ENCODE measurements around the gene CLDN20.
A peak's percentile ranks its signal among the peaks of the same experiment; 100 is the strongest.
"Not testable (repeated sequence)": the region's sequence is repeated elsewhere in the genome, so short reads cannot be mapped to it uniquely, and the experiment has no call there.

CLDN20 gene, protein sequence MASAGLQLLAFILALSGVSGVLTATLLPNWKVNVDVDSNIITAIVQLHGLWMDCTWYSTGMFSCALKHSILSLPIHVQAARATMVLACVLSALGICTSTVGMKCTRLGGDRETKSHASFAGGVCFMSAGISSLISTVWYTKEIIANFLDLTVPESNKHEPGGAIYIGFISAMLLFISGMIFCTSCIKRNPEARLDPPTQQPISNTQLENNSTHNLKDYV

DNA sequence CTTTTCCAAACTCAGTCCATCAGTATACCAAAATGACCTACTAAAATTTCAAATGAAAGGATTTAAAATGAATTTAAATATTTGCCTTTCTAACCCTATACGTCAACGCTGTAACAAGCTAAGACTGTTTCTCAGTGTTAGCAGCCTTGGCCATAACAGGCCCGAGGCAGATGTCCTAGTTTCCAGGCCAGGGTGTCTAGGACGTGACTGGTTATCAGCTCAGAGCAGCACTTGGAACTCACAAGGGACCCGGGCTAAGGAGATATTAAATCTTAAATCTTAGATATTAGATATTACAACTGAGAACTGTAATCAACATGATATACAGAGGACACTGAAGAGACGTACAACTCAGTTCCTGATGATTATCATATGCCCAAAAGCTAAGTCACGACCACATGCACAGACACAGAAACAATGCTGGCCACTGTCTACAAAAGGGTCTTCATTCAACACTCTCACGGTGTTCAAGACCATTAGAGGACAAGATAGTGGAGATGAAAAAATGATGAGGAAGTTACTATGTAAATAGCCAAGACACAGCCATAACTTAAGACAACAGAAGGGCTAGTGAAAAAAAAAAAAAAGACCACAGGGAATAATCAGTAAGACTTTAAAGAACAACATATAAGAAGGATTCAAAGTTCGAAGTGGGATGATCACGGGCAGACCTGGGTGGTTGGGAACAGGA lies at the start of gene CLDN20:
Gene CLDN20 (plus strand): TSS at position 641 of the 691 bp plus-strand sequence. CDS start 11,707 bp downstream, outside the sequence.
- no peak for DNase-seq (ENCODE audit: low spot score)

- no peak for DNase-seq (ENCODE audit: low spot score)
Observed at GRCh38 chr6:155215906-155216305, 47.9 kb upstream of the CLDN20 start.

- no peak for DNase-seq (ENCODE audit: low spot score)
Observed at GRCh38 chr6:155216312-155217046, 47.3 kb upstream of the CLDN20 start.

- not testable (repeated sequence) for DNase-seq (ENCODE audit: low spot score)
Observed at GRCh38 chr6:155218711-155219110, 45.1 kb upstream of the CLDN20 start.

DNA sequence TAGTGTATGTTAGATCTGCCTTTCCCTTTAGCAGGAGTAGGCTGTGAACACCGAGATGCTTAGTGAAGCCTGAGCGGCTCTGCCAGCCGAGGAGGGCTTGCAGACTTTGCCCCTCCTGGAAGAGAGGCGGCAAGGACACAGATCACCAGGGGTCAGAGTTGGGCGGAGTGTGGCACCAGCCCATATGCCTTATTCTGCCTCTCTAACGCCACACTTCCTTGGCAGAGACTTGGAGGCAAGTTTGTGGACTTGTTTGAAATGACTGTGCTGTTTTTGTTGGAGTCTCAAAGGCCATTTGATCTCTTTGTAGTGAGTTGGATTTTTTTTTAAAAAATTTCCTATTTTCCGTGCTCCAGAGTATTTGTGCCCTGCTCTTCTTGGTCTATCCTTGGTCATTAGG lies 44.5 kb upstream of the CLDN20 start:
- no peak for DNase-seq (ENCODE audit: low spot score)

- no peak for DNase-seq (ENCODE audit: low spot score)
Observed at GRCh38 chr6:155219858-155220301, 43.9 kb upstream of the CLDN20 start.

GRCh38 chr6:155221086-155221485 lies 42.7 kb upstream of the CLDN20 start:
- peak; percentile 5 for DNase-seq (ENCODE audit: low spot score)

- DNase-seq (ENCODE audit: low spot score): no peak
Observed at GRCh38 chr6:155222506-155222905, 41.3 kb upstream of the CLDN20 start.

- peak; percentile 87 for DNase-seq (ENCODE audit: low spot score)
Observed at GRCh38 chr6:155223646-155224451, 40.0 kb upstream of the CLDN20 start.

- DNase-seq (ENCODE audit: low spot score): no peak
Observed at GRCh38 chr6:155224618-155225017, 39.2 kb upstream of the CLDN20 start.

GRCh38 chr6:155227046-155227445 lies 36.8 kb upstream of the CLDN20 start:
- no peak for DNase-seq (ENCODE audit: low spot score)

DNA sequence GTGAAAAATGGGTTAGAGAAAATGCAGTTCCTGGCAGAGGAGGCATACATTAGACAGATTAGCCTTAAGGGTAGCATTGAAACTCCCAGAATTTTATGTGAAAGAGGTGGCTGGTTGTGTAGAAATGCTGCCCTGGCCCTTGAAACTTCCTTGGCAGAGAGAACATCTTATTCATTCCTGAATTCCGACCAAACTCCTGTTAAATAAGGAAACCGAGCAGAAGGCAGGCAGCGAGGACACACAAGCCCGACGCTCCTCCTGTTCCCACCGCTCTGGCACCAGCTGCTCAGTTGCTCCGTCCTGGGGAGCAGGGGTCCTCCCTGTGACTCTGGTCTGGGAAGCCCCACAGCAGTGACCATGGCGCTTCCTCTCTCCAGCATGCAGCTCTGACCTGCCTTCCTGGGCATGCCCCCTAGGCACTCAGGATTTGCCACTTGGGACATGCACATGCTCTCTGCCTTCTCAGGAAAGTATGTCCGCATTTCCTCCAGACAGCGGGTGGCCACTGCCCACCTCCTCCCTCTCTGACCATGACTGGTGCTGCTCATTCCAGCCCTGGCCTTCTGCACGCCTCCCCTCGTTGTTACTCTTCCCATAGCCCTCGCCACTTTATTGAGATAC lies 35.2 kb upstream of the CLDN20 start:
- DNase-seq (ENCODE audit: low spot score): no peak

DNA sequence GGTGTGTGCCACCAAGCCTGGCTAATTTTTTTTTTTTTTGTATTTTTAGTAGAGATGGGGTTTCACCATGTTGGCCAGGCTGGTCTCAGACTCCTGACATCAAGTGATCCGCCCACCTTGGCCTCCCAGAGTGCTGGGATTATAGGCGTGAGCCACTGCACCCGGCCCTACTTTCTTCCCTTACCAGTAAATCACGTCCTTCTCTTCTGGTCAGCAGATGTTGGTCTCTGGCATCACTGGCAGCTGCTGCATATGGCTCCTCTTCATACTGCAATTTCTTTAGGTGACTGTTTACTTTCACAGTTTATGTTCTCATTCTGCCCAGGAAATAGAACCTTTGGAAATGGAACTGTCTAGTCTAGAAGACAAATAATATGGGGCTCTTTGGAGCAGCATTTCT lies 32.8 kb upstream of the CLDN20 start:
- DNase-seq (ENCODE audit: low spot score): not testable (repeated sequence)

- no peak for DNase-seq (ENCODE audit: low spot score)
Observed at GRCh38 chr6:155232848-155233247, 31.0 kb upstream of the CLDN20 start.

GRCh38 chr6:155234167-155234566 lies 29.6 kb upstream of the CLDN20 start:
- DNase-seq (ENCODE audit: low spot score): no peak

- DNase-seq (ENCODE audit: low spot score): no peak
Observed at GRCh38 chr6:155234687-155235086, 29.1 kb upstream of the CLDN20 start.

DNA sequence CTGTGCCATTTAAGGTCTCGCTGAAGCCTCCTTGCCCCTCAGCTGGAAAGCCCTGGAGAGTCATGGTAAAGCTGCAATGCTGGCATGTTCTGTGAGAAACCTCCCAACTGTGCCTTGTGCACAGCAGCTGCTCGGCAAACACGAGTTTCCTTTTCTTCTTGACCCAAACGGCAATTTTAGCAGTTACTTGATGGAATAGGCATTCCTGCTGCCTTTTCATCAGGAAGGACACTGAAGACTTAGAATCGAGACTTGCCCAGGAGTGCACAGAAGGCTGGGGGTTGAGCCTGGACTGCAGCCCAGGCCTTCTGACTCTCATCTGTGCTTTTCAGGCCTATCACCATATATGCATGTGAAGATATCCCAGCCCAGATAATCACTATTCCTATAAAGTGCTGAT lies 28.7 kb upstream of the CLDN20 start:
- DNase-seq (ENCODE audit: low spot score): no peak

DNA sequence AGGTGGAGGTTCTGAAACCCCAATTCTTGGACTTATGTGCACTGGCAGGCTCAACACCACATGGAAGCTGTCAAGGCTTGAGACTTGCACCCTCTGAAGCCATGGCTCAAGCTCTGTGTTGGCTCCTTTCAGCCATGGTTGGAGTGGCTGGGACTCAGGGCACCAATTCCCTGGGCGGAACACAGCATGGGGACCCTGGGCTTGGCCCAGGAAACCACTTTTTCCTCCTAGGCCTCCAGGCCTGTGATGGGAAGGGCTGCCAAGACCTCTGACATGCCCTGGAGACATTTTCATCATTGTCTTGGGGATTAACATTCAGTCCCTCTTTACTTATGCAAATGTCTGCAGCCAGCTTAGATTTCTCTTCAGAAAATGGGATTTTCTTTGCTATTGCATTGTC lies 26.2 kb upstream of the CLDN20 start:
- DNase-seq (ENCODE audit: low spot score): no peak

GRCh38 chr6:155240905-155241600 lies 22.8 kb upstream of the CLDN20 start:
- no peak for DNase-seq (ENCODE audit: low spot score)

DNA sequence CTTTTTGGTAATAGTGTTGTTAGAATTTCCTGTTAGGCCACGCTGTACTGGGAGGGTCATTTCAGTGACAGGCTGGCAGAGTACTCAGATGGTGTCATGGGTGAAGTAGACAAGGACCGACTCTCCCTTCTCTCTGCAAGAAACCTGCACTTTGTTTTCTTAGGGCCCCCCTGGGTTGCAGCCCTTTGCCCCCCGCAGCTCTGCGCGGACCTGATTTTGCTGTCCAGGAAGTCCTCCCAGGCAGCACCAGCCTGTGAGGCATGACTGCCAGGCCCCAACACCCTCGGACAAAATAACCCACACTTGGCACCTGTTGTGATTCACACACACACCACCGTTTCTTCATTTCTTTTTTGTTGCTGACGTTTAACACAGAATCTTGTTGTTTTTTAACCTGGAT lies 21.8 kb upstream of the CLDN20 start:
- DNase-seq (ENCODE audit: low spot score): no peak

DNA sequence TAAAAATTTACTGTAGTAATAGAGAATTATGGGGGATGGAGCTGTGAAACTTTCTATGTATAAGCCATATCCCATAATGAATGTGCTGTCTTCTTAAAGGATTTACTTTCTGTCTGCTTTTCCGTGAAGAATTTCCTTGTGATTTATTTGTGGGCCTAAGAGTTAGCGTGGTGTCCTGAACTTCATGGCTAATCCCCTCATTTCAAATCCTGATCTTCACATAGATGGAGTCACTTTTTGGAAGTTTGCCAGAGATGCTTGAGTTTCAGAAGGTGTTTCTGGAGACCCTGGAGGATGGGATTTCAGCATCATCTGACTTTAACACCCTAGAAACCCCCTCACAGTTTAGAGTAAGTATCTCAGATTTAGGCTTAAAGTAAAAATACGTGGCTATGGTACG lies 19.4 kb upstream of the CLDN20 start:
- no peak for DNase-seq (ENCODE audit: low spot score)

All from RKO (cell line).